HFF-Myc (cell line): ENCODE results near the gene RNF41.
A peak's percentile ranks its signal among the peaks of the same experiment; 100 is the strongest.
"Not testable (repeated sequence)": the region's sequence is repeated elsewhere in the genome, so short reads cannot be mapped to it uniquely, and the experiment has no call there.

Experiments
- DNase-seq: peaks from one replicate; pipeline ENCODE4 v3.0.0-alpha.2; 2011; ENCODE audit warnings: low read depth; ENCODE audit errors: extremely low read depth
- H3K4me3 ChIP-seq: replicated peaks from 2 replicates; pipeline ENCODE4 v1.5.1; 2011; ENCODE audit warnings: low read depth, mild to moderate bottlenecking, control low read depth, low read length
- TF ChIP-seq, protein P1 (sequence below): IDR thresholded peaks from 2 replicates; pipeline ENCODE4 v1.5.1; 2012; ENCODE audit warnings: mild to moderate bottlenecking, low read depth, low read length, control low read depth; ENCODE audit errors: missing control alignments

RNF41 gene

DNA sequence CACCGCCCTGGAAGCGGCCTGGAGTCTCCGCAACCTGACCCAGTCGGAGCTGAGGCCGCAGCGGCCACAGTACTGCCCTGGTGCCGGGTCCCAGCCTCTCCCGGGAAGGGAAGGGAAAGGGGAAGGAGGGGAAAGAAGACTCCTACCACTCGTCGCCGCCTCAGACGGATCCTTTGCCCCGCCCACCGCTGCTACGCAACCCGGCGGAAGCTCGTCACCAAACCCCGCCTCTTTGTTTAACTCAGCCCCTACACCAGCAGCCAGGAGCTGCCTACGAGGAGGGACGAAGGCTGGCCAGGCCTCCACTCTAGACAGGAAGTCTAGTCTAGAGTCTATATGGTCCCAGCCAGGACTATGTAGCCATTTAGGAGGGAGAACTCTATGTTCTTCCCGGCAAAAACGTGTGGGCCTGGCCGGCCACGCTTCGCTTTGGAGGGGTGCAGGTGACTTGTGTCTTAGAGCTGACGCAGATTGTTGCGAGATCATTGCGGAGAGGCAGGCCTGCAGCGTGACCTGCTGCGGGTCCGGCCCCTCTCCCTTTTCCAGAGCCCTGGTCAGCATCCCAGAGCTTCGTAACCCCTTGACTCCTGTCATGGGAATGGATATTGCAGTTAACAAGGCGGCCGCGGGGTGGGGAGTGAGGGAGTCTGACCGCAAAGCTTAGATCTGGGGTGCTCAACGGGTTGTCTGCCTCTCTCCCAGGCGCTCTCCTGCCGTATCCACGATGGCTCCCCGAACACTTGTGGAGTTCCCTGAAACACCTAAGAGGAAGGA, at the start of gene RNF41:
TSS of gene RNF41 (minus strand) at position 166 of the 774 bp plus-strand sequence. CDS start 7,875 bp downstream, outside the sequence.
- peak; percentile 92 for DNase-seq
- peak within 1 kb of the TSS; percentile 89 for H3K4me3 ChIP-seq
- TF ChIP-seq, protein P1, sequence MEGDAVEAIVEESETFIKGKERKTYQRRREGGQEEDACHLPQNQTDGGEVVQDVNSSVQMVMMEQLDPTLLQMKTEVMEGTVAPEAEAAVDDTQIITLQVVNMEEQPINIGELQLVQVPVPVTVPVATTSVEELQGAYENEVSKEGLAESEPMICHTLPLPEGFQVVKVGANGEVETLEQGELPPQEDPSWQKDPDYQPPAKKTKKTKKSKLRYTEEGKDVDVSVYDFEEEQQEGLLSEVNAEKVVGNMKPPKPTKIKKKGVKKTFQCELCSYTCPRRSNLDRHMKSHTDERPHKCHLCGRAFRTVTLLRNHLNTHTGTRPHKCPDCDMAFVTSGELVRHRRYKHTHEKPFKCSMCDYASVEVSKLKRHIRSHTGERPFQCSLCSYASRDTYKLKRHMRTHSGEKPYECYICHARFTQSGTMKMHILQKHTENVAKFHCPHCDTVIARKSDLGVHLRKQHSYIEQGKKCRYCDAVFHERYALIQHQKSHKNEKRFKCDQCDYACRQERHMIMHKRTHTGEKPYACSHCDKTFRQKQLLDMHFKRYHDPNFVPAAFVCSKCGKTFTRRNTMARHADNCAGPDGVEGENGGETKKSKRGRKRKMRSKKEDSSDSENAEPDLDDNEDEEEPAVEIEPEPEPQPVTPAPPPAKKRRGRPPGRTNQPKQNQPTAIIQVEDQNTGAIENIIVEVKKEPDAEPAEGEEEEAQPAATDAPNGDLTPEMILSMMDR = no peak

DNA sequence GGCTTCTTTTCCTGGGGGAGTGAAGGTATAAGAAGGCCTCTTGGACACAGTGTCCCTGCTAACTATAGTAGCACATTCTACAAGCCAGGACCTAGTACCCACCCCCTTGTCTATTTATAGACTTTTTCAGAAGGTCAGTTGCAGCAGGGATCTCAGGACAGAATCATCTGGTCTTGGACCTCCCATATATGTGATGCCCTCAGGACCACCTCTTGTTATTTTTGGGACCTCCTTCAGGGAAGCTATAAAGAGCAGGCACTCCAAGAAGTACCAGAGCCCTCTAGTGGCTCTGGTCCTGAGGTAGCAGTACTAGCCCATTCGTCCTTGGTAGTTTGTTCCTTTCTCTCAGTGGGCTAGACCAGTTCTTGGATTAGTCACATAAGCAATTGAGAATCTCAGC, 49.3 kb upstream of the RNF41 start:
- TF ChIP-seq, protein P1 = peak; percentile 56
- no peak overlapping the region for H3K4me3 ChIP-seq
- no peak for DNase-seq

DNA sequence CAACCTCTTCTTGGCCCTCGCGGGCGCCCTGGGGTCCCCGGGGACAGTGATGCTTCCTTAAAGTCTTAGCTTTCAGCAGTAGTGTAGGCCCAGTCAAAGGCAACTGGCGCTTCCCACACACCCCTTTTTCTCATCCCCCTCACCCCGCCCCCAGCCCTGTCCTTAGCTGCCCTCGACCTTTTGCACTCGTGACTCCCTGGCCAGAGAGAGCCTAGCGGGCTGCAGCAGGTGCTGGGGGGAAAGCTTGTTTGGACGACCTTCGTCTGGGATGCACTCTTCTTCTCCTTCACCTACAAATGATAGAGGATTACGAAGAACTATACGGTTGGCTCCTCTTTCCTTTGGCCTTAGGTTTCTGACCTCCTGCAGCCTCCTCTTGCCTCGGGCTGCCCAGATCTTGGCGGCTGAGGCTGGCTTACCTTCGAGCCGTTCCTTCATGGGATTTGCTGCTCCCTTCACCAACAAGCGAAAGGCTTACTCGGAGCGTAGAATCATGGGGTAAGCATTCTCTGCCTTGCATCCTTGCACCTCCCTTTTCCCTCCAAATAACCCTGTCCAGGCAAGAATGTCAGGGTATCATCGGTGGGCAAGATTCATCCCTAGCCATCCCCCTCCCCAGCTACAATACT, 45.8 kb upstream of the RNF41 start:
- TF ChIP-seq, protein P1 = no peak
- H3K4me3 ChIP-seq = peak overlapping the region; percentile 56
- DNase-seq = no peak

DNA sequence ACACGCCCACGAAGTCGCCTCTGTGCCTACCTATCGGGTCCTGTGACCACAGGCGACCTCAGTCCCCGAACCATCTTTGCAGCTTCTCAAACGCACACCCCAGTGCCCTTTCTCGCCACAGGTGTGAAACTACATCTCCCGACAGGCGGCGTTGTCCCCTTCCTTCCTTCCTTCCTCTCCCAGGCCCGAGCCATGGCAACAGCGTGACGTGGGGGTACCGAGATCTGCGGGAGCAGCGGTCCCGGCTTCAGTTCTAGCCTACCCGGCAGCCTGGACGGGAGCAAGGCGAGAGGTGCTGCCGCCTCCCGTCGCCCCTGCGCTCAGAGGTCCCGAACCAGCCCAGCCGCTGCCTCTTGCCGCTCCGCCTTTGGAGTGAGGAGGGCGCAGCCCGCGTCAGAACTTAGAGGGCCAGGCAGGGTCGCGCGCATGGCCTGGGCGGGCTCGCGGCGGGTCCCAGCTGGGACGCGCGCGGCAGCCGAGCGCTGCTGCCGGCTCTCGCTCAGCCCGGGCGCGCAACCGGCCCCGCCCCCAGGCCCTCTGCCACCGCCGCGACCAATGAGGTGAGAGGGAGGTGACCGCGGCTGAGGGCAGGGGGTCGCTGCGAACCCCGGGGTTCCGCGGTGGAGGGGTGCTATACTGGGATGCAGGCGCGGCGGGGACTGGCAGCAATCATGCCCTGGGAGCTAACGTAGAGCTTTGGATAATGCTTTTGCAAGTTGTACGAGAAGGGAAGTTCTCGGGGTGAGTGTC, 45.1 kb upstream of the RNF41 start, which contains the start of gene COQ10A:
TSS of gene COQ10A (plus strand) at position 250 of the 750 bp plus-strand sequence. CDS start at position 427, 177 bp downstream.
- TF ChIP-seq, protein P1 = peak; percentile 66
- peak; percentile 59 for DNase-seq
- peak within 1 kb of the TSS; percentile 56 for H3K4me3 ChIP-seq

DNA sequence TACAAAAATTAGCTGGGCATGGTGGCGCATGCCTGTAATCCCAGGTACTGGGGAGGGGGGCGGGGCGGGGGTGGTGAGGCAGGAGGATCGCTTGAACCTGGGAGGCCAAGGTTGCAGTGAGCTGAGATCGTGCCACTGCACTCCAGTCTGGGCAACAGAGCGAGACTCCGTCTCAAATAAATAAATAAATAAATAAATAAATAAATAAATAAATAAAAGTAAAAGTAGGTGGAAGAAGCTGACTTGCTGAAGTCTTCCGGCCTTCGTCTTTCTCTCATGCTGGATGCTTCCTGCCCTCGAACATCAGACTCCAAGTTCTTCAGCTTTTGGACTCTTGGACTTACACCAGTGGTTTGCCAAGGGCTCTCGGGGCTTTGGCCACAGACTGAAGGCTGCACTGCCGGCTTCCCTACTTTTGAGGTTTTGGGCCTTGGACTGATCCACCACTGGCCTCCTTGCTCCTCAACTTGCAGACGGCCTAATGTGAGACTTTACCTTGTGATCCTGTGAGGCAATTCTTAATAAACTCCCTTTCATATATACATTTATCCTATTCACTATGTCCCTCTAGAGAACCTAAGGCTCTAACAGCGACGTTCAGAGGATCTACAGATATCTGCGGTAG, 44.5 kb upstream of the RNF41 start:
- not testable (repeated sequence) for DNase-seq

DNA sequence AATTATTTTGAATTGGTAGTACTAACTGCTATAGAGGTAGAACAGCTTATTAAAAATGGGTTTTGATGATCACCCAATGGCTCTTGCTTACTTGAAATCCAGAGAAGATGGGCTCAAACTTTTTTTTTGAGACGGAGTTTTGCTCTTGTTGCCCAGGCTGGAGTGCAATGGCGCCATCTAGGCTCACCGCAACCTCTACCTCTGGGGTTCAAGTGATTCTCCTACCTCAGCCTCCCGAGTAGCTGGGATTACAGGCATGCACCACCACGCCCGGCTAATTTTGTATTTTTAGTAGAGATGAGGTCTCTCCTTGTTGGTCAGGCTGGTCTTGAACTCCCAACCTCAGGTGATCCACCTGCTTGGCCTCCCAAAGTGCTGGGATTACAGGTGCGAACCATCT, 41.2 kb upstream of the RNF41 start:
- H3K4me3 ChIP-seq, DNase-seq: not testable (repeated sequence)
- TF ChIP-seq, protein P1 = peak; percentile 3

More for the DNA sequence above, 44.5 kb upstream of the RNF41 start:
- H3K4me3 ChIP-seq = peak overlapping the region; percentile 56
